Fibroblast of the aortic adventitia (primary cell): ENCODE data around the gene ATXN7L3. TPM values are rescaled to one million over a fixed set of nuclear protein-coding genes. Genes with fewer than 3 reads are reported as not detected.

ENCODE experiments used
- DNase-seq: peaks from one replicate; pipeline ENCODE4 v3.0.0-alpha.2; 2010; ENCODE audit warnings: low read depth
- H3K4me3 ChIP-seq: 2 replicates; pipeline ENCODE4 v1.5.1; 2011; ENCODE audit warnings: low read depth, mild to moderate bottlenecking, control low read depth, low read length, moderate library complexity
- total RNA-seq: library from RNA; depleted of rRNA; stranded (reverse); fragments of >200 nt; gene quantifications from 2 replicates; pipeline ENCODE4 v1.2.3, GENCODE V29; 2012; ENCODE audit warnings: low replicate concordance
- TF ChIP-seq, protein P1 (sequence below): IDR thresholded peaks from 2 replicates; pipeline ENCODE4 v1.5.1; 2011; ENCODE audit warnings: mild to moderate bottlenecking, low read length, control low read depth, inconsistent platforms; ENCODE audit not compliant: insufficient read depth

ATXN7L3 gene
- total RNA-seq, 1 donor = 36.6 TPM

DNA sequence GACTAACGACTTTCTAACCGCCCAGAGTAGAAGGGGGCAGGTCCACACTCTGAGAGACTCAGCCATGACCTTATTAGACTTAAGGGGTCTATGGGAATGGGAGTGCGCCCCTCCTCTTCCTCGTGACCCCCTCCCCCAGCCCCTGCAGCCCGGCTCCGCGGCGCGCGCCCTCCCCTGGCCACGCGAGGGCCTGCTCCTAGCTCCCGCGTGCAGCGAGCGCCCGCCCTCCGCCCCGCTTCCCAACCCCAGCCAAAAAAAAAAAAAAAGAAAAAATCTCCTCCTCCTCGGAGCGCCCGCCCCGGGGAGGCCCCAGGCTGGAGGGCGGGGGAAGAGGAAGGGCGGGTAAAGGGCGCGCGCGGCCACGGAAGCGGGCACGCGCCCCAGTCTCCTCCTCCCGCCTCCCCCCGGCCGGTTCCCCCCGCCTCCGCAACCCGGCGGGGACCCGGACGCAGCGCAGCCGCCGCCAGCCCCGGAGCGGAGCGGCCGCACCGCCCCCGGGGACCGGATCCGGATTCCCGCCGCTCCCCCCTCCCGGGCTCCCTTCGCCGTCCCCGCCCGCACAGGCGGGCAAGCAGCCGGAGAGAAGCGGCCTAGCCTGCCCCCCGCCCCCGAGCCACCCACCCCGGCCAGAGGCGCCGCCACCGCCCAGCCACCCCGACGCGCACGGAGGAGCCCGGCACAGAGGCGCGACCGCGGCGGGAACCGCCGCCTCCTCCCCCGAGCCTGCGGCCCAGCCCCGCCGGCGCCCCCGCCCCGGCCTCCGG lies 18.8 kb upstream of the ATXN7L3 start:
- DNase-seq = peak; percentile 82
- TF ChIP-seq, protein P1, sequence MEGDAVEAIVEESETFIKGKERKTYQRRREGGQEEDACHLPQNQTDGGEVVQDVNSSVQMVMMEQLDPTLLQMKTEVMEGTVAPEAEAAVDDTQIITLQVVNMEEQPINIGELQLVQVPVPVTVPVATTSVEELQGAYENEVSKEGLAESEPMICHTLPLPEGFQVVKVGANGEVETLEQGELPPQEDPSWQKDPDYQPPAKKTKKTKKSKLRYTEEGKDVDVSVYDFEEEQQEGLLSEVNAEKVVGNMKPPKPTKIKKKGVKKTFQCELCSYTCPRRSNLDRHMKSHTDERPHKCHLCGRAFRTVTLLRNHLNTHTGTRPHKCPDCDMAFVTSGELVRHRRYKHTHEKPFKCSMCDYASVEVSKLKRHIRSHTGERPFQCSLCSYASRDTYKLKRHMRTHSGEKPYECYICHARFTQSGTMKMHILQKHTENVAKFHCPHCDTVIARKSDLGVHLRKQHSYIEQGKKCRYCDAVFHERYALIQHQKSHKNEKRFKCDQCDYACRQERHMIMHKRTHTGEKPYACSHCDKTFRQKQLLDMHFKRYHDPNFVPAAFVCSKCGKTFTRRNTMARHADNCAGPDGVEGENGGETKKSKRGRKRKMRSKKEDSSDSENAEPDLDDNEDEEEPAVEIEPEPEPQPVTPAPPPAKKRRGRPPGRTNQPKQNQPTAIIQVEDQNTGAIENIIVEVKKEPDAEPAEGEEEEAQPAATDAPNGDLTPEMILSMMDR = peak; percentile 53
- H3K4me3 ChIP-seq = peak overlapping the region; percentile 85

DNA sequence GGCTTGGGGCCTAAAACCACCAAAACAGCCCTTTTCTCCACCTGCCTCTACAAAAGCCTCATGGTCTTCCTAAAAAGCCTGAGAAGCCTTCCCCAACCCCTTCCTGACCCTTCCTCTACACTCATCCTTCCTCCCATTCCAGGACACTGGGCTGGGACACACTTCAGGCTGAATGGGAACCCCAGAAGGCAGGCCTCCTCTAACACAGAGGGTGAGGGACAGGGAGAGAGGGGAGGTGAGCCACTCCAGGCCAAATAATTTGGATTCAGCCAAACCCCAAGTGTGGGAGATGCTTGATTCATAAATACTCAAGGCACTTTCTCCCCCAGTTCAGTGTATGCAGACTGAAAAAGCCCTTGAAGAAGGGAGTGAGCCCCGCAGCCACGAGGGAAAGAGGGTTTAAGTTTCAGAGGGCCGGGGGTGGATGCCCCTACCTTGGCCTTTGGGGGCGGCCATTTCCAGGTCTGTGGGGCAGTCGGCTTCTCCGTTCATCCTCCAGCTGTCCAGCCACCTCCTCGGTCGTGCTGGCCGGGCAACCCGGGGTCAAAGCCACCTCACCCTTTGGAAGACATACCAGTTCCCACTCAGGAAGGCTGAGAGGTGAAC lies 18.2 kb upstream of the ATXN7L3 start:
- peak overlapping the region; percentile 78 for H3K4me3 ChIP-seq
- no peak for DNase-seq
- TF ChIP-seq, protein P1 = no peak

DNA sequence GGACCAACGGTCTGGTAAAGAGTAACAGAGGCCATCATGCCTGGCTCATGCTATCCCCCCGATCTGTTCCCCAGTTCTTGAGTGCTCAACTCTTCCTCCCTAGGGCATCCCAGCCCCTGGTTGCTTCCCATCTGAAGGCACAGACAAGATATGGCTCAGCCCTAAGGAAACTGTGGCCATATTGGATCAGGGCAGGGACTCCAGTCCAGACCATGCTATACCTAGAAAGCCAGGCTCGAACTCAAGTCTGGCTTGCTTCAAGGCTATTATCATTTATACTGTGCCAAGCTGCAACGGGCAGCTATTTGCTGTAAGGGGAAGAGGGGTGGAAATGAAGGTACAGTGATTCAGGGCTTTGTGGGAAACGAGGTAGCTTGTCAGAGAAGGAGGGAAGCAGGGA lies 17.0 kb upstream of the ATXN7L3 start:
- no peak overlapping the region for H3K4me3 ChIP-seq
- DNase-seq = no peak
- TF ChIP-seq, protein P1 = no peak

DNA sequence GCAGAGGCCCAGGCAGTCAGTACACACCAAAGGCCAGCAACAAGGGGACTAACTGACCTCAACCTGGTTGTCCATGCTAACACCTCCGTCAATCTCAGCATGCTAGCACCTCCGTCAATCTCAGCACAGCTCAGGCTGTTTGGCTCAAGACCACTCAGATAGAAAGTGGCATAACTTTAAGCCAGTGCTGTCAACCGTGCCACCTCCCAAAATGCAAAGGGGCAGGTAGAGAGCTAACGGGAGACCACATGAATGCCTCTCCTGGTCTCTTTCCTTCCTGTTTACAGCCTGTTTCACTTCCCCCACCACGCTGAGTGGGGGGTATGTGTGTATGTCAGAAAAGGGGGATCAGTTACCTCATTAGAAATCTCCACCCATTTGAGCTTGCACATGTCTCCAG lies 16.5 kb upstream of the ATXN7L3 start:
- TF ChIP-seq, protein P1 = no peak
- no peak overlapping the region for H3K4me3 ChIP-seq
- no peak for DNase-seq

DNA sequence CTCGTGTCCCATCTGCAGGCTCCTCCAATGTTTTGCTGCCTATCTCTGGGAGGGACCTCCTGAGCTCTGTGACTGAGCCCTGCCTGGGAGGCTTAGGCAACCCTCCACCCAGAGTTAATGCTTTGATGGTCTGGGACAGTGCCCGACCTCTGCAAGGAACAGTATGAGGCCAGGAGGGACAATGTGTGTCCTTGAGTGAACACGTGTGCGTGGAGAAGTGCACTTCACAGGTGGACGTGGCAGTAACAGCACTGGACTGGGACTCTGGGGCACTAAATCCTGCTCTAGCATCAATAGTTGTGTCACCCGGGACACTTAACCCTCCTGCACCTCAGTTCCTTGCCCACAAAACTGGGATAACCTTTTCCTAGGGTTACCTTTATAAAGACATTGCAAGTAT lies 15.2 kb upstream of the ATXN7L3 start:
- DNase-seq = no peak
- no peak overlapping the region for H3K4me3 ChIP-seq
- TF ChIP-seq, protein P1 = no peak

DNA sequence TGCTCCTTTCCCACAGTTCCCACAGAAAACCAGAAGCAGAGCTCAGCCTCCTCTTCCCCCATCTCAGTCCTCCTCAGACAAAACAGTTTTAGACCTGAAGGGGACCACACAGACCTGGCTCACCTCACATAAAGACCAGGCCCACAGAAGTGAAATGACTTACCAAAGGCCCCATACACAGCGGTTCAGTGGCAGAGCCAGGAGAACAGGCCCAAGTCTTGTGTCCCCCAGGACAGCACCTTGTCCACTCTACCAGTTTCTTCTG lies 14.5 kb upstream of the ATXN7L3 start:
- TF ChIP-seq, protein P1 = no peak
- no peak overlapping the region for H3K4me3 ChIP-seq
- DNase-seq = no peak
